HepG2 (cell line): ENCODE measurements around the gene TMOD3. TPM values are rescaled to one million over a fixed set of nuclear protein-coding genes. Genes with fewer than 3 reads are reported as not detected.

ENCODE experiments used
- CC2D1A ChIP-seq: sonication (generic); formaldehyde crosslinking; IDR thresholded peaks from 2 replicates; pipeline ENCODE4 v1.8.1; 2023; ENCODE audit warnings: mild to moderate bottlenecking, missing genetic modification reagents
- CHD2 ChIP-seq: IDR thresholded peaks from 2 replicates; pipeline ENCODE4 v1.6.1; 2011; ENCODE audit warnings: low read depth, low read length, improper control_type of control experiment
- DDIT3 ChIP-seq: sonication (generic); formaldehyde crosslinking; IDR thresholded peaks from 2 replicates; pipeline ENCODE4 v1.4.0; 2020; ENCODE audit warnings: mild to moderate bottlenecking, missing genetic modification reagents
- DMAP1 ChIP-seq: IDR thresholded peaks from 2 replicates; pipeline ENCODE4 v1.6.1; 2016
- DMTF1 ChIP-seq: sonication (generic); formaldehyde crosslinking; IDR thresholded peaks from 2 replicates; pipeline ENCODE4 v1.4.0; 2020; ENCODE audit warnings: mild to moderate bottlenecking, missing genetic modification reagents
- EP300 ChIP-seq, 3 experiments: sonication (generic) in 1 of 3; formaldehyde crosslinking in 1 of 3; IDR thresholded peaks; 2 replicates each; pipeline versions ENCODE4 v1.5.1 to v1.6.1; 2011 to 2020; ENCODE audit warnings: low read depth in 2 of 3, low read length in 2 of 3, borderline replicate concordance in 1 of 3, improper control_type of control experiment in 1 of 3, mild to moderate bottlenecking in 1 of 3, missing genetic modification reagents in 1 of 3, moderate library complexity in 1 of 3
- IRF2 ChIP-seq: IDR thresholded peaks from 2 replicates; pipeline ENCODE4 v1.6.1; 2018; ENCODE audit warnings: missing genetic modification reagents, missing compliant biosample characterization
- KDM6A ChIP-seq: IDR thresholded peaks from 2 replicates; pipeline ENCODE4 v1.6.1; 2016; ENCODE audit warnings: low read depth
- KLF9 ChIP-seq: IDR thresholded peaks from 2 replicates; pipeline ENCODE4 v1.6.1; 2016; ENCODE audit warnings: low read depth
- MAX ChIP-seq: IDR thresholded peaks from 2 replicates; pipeline ENCODE4 v1.6.1; 2012; ENCODE audit warnings: inconsistent platforms
- NFYC ChIP-seq: IDR thresholded peaks from 2 replicates; pipeline ENCODE4 v1.6.1; 2016; ENCODE audit warnings: missing genetic modification reagents, missing compliant biosample characterization
- NONO ChIP-seq, 2 experiments: fragments of 450-650 bp in 1 of 2; sonication (generic) in 1 of 2; formaldehyde crosslinking in 1 of 2; IDR thresholded peaks in 1 of 2; conservative IDR thresholded peaks in 1 of 2; 2 replicates each; pipeline versions ENCODE4 v1.6.1 to v1.8.0; 2017 to 2022; ENCODE audit warnings: mild to moderate bottlenecking in 1 of 2, missing genetic modification reagents in 1 of 2, moderate library complexity in 1 of 2
- PCBP2 ChIP-seq: fragments of 200-400 bp; formaldehyde crosslinking; optimal IDR thresholded peaks from 2 replicates; pipeline ENCODE3; 2018; ENCODE audit warnings: low read length, low read depth; ENCODE audit not compliant: poor library complexity, severe bottlenecking
- PHF5A ChIP-seq: IDR thresholded peaks from one replicate; pipeline ENCODE4 v1.6.1; 2018; ENCODE audit warnings: low read depth, missing genetic modification reagents; ENCODE audit not compliant: unreplicated experiment
- PLRG1 ChIP-seq: fragments of 450-650 bp; conservative IDR thresholded peaks from 2 replicates; pipeline ENCODE4 v1.6.1; 2016
- SYNCRIP ChIP-seq: fragments of 200-400 bp; formaldehyde crosslinking; IDR thresholded peaks from 2 replicates; pipeline ENCODE4 v1.6.1; 2018; ENCODE audit warnings: mild to moderate bottlenecking, low read depth, low read length; ENCODE audit not compliant: insufficient read depth
- WIZ ChIP-seq: sonication (generic); formaldehyde crosslinking; IDR thresholded peaks from 2 replicates; pipeline ENCODE4 v1.5.1; 2020; ENCODE audit warnings: mild to moderate bottlenecking, missing genetic modification reagents
- ZBTB42 ChIP-seq: sonication (generic); formaldehyde crosslinking; IDR thresholded peaks from 2 replicates; pipeline ENCODE4 v1.5.0; 2020; ENCODE audit warnings: mild to moderate bottlenecking, missing genetic modification reagents
- ZFAT ChIP-seq: sonication (generic); formaldehyde crosslinking; conservative IDR thresholded peaks from 2 replicates; pipeline ENCODE4 v1.8.1; 2023; ENCODE audit warnings: missing genetic modification reagents, inconsistent platforms
- ZNF292 ChIP-seq: sonication (generic); formaldehyde crosslinking; IDR thresholded peaks from 2 replicates; pipeline ENCODE4 v1.8.1; 2022; ENCODE audit warnings: mild to moderate bottlenecking, low read depth, missing genetic modification reagents, borderline replicate concordance
- ZNF33A ChIP-seq: sonication (generic); formaldehyde crosslinking; IDR thresholded peaks from 2 replicates; pipeline ENCODE4 v1.5.1; 2020; ENCODE audit warnings: missing genetic modification reagents, mild to moderate bottlenecking, moderate library complexity, borderline replicate concordance
- ZNF619 ChIP-seq: sonication (generic); formaldehyde crosslinking; IDR thresholded peaks from 2 replicates; pipeline ENCODE4 v1.4.0; 2020; ENCODE audit warnings: mild to moderate bottlenecking, missing genetic modification reagents
- ZNF746 ChIP-seq: sonication (generic); formaldehyde crosslinking; IDR thresholded peaks from 2 replicates; pipeline ENCODE4 v1.8.0; 2022; ENCODE audit warnings: mild to moderate bottlenecking, missing genetic modification reagents
- ZNF816 ChIP-seq: sonication (generic); formaldehyde crosslinking; IDR thresholded peaks from 2 replicates; pipeline ENCODE4 v1.8.0; 2022; ENCODE audit warnings: missing genetic modification reagents, mild to moderate bottlenecking, borderline replicate concordance
- ZNF839 ChIP-seq: sonication (generic); formaldehyde crosslinking; IDR thresholded peaks from 2 replicates; pipeline ENCODE4 v1.4.0; 2020; ENCODE audit warnings: missing genetic modification reagents, mild to moderate bottlenecking, borderline replicate concordance
- polyA plus RNA-seq, 8 experiments: library from polyadenylated mRNA; depleted of rRNA in 3 of 8; stranded (reverse) in 7 of 8; unstranded in 1 of 8; fragments of >200 nt; fragmentation: Illumina TruSeq in 4 of 8; extraction: Trizol in 4 of 8; gene quantifications; 2 replicates each; pipeline versions ENCODE4 v1.2.1 to v1.2.3, GENCODE V29; 2011 to 2016; ENCODE audit warnings: low read depth in 4 of 8, missing spikeins in 1 of 8, mixed read lengths in 1 of 8; ENCODE audit not compliant: insufficient read depth in 1 of 8
- total RNA-seq, 5 experiments: library from RNA; depleted of rRNA; stranded (reverse); fragments of >200 nt; fragmentation: Illumina TruSeq; extraction: Trizol; gene quantifications; 2 replicates each; pipeline ENCODE4 v1.2.3, GENCODE V29; 2016; ENCODE audit warnings: low read depth in 1 of 5
- TF ChIP-seq, protein P1 (sequence below): sonication (generic); formaldehyde crosslinking; IDR thresholded peaks from 2 replicates; pipeline ENCODE4 v1.4.0; 2020; ENCODE audit warnings: missing genetic modification reagents, borderline replicate concordance

Gene TMOD3
- total and polyA plus RNA-seq, 2 of the 13 experiments (the other 11 are each of a cell fraction or from before 2014, with no cell fraction given): 5.1 to 23.2 TPM

- TF ChIP-seq ZNF619 (CRISPR knock-in tag): no peak
- no peak for TF ChIP-seq CC2D1A (CRISPR knock-in tag)
- no peak for TF ChIP-seq ZNF839
- TF ChIP-seq KDM6A (CRISPR knock-in tag): no peak
- no peak for TF ChIP-seq ZBTB42 (CRISPR knock-in tag)
- no peak for TF ChIP-seq NONO (IDR thresholded peaks at IDR 0.05)
- TF ChIP-seq NONO (CRISPR knock-in tag; conservative IDR thresholded peaks at IDR 0.05): no peak; the same call in 1 of the 2 replicates
- TF ChIP-seq IRF2 (CRISPR knock-in tag): peak; percentile 66; the same call in 1 of the 2 replicates
- no peak for TF ChIP-seq NFYC (CRISPR knock-in tag)
- TF ChIP-seq PLRG1: no peak
- no peak for TF ChIP-seq WIZ (CRISPR knock-in tag)
- peak; percentile 72; the same call in 1 of the 2 replicates for TF ChIP-seq DMAP1 (CRISPR knock-in tag)
- TF ChIP-seq, protein P1, sequence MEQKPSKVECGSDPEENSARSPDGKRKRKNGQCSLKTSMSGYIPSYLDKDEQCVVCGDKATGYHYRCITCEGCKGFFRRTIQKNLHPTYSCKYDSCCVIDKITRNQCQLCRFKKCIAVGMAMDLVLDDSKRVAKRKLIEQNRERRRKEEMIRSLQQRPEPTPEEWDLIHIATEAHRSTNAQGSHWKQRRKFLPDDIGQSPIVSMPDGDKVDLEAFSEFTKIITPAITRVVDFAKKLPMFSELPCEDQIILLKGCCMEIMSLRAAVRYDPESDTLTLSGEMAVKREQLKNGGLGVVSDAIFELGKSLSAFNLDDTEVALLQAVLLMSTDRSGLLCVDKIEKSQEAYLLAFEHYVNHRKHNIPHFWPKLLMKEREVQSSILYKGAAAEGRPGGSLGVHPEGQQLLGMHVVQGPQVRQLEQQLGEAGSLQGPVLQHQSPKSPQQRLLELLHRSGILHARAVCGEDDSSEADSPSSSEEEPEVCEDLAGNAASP (CRISPR knock-in tag): 0 out of 2 replicates have a peak, but pooled peaks have one; percentile 8
- no peak for TF ChIP-seq PCBP2
- no peak for TF ChIP-seq DMTF1
- no peak for TF ChIP-seq DDIT3 (CRISPR knock-in tag)
- no peak for TF ChIP-seq MAX
- TF ChIP-seq ZNF33A (CRISPR knock-in tag): no peak
- 0 out of 2 replicates have a peak, but pooled peaks have one; percentile 38 for TF ChIP-seq ZNF292 (CRISPR knock-in tag)
- TF ChIP-seq KLF9: no peak
- TF ChIP-seq EP300 (IDR thresholded peaks at IDR 0.05; ENCODE audit: low read depth in 2 of 2, low read length in 2 of 2): no peak
- TF ChIP-seq EP300 (CRISPR knock-in tag; IDR thresholded peaks at IDR 0.05; ENCODE audit: borderline replicate concordance): no peak; the same call in 1 of the 2 replicates
- TF ChIP-seq SYNCRIP: no peak
- no peak for TF ChIP-seq PHF5A (CRISPR knock-in tag)
- TF ChIP-seq ZFAT (CRISPR knock-in tag): no peak
- no peak for TF ChIP-seq CHD2
- TF ChIP-seq ZNF746: peak; percentile 79
- no peak for TF ChIP-seq ZNF816 (CRISPR knock-in tag)
Measured at GRCh38 chr15:51829376-51830275, at the start of gene TMOD3 (continued).
